GM12865 (cell line): Measurements from ENCODE around the gene SH3TC2.

Source experiments
- DNase-seq: peaks from one replicate; pipeline ENCODE4 v3.0.0; 2010; ENCODE audit warnings: low read depth
- H3K4me3 ChIP-seq: 2 replicates; pipeline ENCODE4 v1.5.1; 2011; ENCODE audit warnings: mild to moderate bottlenecking, low read depth, low read length, control low read depth
- CTCF ChIP-seq: IDR thresholded peaks from 2 replicates; pipeline ENCODE4 v1.5.1; 2011; ENCODE audit warnings: low read length, control low read depth, low read depth, inconsistent platforms; ENCODE audit not compliant: insufficient read depth; ENCODE audit errors: missing control alignments

The SH3TC2 gene

GRCh38 chr5:149063017-149063687, at the start of gene SH3TC2:
SH3TC2 (minus strand) TSS chr5:149063062; CDS start chr5:149063022, 40 bp downstream.
- DNase-seq: no peak
- TF ChIP-seq CTCF: no peak
- H3K4me3 ChIP-seq: no peak within 1 kb of the TSS

GRCh38 chr5:149110406-149110805, 47.5 kb upstream of the SH3TC2 start:
- TF ChIP-seq CTCF: no peak
- DNase-seq: no peak
- no peak overlapping the region for H3K4me3 ChIP-seq

- H3K4me3 ChIP-seq: no peak overlapping the region
- no peak for DNase-seq
- TF ChIP-seq CTCF: no peak
Measured at GRCh38 chr5:149108651-149109280, 45.9 kb upstream of the SH3TC2 start.

GRCh38 chr5:149100331-149100730, 37.5 kb upstream of the SH3TC2 start:
- no peak for DNase-seq
- no peak overlapping the region for H3K4me3 ChIP-seq
- no peak for TF ChIP-seq CTCF

GRCh38 chr5:149099920-149100319, 37.1 kb upstream of the SH3TC2 start:
- H3K4me3 ChIP-seq: no peak overlapping the region
- TF ChIP-seq CTCF: no peak
- DNase-seq: no peak

DNA sequence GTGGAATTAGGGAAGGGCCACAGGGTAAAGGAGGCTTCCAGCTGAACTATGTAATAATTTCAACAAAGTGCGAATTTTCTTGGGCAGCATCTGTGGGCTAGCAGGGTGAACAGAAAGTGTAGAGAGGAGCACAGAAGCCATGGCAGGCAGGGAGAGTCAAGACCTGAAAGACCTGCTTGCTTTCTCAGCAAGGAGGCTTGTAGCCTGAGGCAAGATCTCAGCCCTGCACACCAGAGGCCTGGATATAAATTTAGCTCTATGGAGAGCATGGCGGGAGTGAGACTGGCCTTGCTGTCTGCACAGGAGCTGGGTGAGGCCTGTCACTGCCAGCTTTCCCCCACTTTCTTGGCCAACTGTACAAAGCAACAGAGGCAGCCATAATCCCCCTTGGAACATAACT, 32.1 kb upstream of the SH3TC2 start:
- no peak for TF ChIP-seq CTCF
- no peak overlapping the region for H3K4me3 ChIP-seq
- no peak for DNase-seq
